ENCODE data around the gene PTCHD1.

PTCHD1 gene

GRCh38 chrX:23374291-23374690 lies 39.6 kb downstream of the PTCHD1 start:
- FAIRE-seq (no peak), DNase-seq (ENCODE audit: insufficient read length, low spot score) (no peak)
- TF ChIP-seq POU2F2 (IDR thresholded peaks at IDR 0.05; ENCODE audit: low read depth, low read length) (no peak), PAX5 (IDR thresholded peaks at IDR 0.05; ENCODE audit: insufficient read depth, low read length, severe bottlenecking) (no peak), SPI1 (IDR thresholded peaks at IDR 0.05; ENCODE audit: low read depth, low read length) (no peak), POLR2AphosphoS5 (IDR thresholded peaks at IDR 0.05; ENCODE audit: low read depth, low read length) (no peak), TAF1 (IDR thresholded peaks at IDR 0.05; ENCODE audit: low read depth, low read length) (no peak), POLR2A (IDR thresholded peaks at IDR 0.05; ENCODE audit: low read depth, low read length) (no peak)

GRCh38 chrX:23376581-23376980 lies 41.9 kb downstream of the PTCHD1 start:
- FAIRE-seq (no peak), DNase-seq (ENCODE audit: insufficient read length, low spot score) (no peak)

DNA sequence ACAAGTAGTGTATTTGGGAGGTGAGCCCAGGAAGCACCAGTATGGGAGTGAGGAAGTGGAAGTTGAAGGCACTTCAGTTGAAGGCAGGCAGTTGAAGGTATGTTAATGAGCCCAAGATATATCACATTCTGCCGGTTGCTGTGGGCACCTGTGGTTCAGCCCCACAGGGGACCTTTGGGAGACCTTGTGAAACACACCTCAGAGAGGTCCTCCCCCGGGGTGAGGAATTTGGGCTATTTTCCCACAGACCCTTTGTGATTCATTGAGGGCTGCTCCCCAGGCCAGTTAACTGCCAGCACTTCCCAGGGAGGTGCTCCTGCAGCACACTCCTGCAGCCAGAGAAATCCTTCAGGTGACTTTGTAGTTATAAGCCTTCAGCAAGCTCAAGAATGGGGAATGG lies 45.9 kb downstream of the PTCHD1 start:
- DNase-seq (ENCODE audit: insufficient read length, low spot score) (no peak), FAIRE-seq (no peak)
- TF ChIP-seq POLR2AphosphoS5 (IDR thresholded peaks at IDR 0.05; ENCODE audit: low read depth, low read length): no peak
- no peak for TF ChIP-seq POU2F2 (IDR thresholded peaks at IDR 0.05; ENCODE audit: low read depth, low read length)
- no peak for TF ChIP-seq TAF1 (IDR thresholded peaks at IDR 0.05; ENCODE audit: low read depth, low read length)
- TF ChIP-seq PAX5 (IDR thresholded peaks at IDR 0.05; ENCODE audit: insufficient read depth, low read length, severe bottlenecking): no peak
- no peak for TF ChIP-seq SPI1 (IDR thresholded peaks at IDR 0.05; ENCODE audit: low read depth, low read length)
- TF ChIP-seq POLR2A (IDR thresholded peaks at IDR 0.05; ENCODE audit: low read depth, low read length): no peak

More at GRCh38 chrX:23376581-23376980, 41.9 kb downstream of the PTCHD1 start:
- TF ChIP-seq POLR2AphosphoS5 (IDR thresholded peaks at IDR 0.05; ENCODE audit: low read depth, low read length): no peak
- no peak for TF ChIP-seq POLR2A (IDR thresholded peaks at IDR 0.05; ENCODE audit: low read depth, low read length)
- TF ChIP-seq TAF1 (IDR thresholded peaks at IDR 0.05; ENCODE audit: low read depth, low read length): no peak
- no peak for TF ChIP-seq POU2F2 (IDR thresholded peaks at IDR 0.05; ENCODE audit: low read depth, low read length)
- no peak for TF ChIP-seq SPI1 (IDR thresholded peaks at IDR 0.05; ENCODE audit: low read depth, low read length)
- TF ChIP-seq PAX5 (IDR thresholded peaks at IDR 0.05; ENCODE audit: insufficient read depth, low read length, severe bottlenecking): no peak

DNA sequence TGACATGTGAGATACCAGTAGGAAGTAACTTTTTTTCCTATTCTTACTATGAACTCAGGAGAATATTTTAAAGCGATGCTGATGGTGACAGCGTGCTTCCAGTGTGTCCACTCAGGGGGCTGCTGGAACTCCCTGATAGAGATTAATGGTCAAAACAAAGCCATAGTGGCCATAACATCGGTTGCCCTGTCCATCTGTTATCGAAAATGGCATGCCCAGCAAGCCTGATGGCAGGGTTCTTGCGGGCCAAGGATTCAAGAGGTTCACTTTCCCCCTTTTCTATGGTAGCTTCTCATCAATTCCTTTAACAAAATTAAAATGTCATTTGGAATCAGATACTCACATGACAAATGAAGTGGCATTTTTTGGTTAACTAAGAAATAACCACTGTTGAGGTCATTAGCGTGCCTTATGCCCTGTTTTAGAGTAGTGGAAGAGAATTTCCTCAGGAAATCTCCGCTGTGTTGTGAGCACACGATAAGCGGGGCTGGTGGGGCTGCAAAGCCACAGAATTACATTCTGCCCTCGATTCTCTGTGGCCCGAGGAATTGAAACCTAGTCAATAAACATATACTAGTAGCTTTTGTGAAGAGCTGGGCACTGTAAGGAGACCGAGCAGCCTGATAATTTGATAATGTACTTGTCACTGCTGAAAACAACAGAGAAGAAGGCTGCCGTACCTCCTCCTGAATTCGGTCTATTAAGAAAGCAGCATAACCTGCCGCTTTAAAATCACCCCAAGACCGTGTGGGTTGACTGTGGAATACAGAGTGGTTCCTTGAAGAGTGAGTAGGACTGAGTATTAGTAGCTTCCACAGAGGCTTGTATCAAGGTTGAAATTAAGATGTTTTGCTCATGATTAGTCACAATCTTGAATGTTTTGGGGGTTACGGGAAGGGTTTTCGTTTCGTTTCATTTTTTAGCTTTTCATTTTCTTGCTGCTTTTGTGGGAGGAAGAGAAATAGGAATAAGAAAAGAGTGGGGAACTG lies 46.7 kb downstream of the PTCHD1 start:
- TF ChIP-seq POU2F2 (IDR thresholded peaks at IDR 0.05; ENCODE audit: low read depth, low read length): no peak
- DNase-seq (ENCODE audit: insufficient read length, low spot score) (no peak), FAIRE-seq (no peak)

- DNase-seq (ENCODE audit: insufficient read length, low spot score) (no peak), FAIRE-seq (no peak)
- TF ChIP-seq SPI1 (IDR thresholded peaks at IDR 0.05; ENCODE audit: low read depth, low read length) (no peak), POU2F2 (IDR thresholded peaks at IDR 0.05; ENCODE audit: low read depth, low read length) (no peak), TAF1 (IDR thresholded peaks at IDR 0.05; ENCODE audit: low read depth, low read length) (no peak), PAX5 (IDR thresholded peaks at IDR 0.05; ENCODE audit: insufficient read depth, low read length, severe bottlenecking) (no peak), POLR2AphosphoS5 (IDR thresholded peaks at IDR 0.05; ENCODE audit: low read depth, low read length) (no peak), POLR2A (IDR thresholded peaks at IDR 0.05; ENCODE audit: low read depth, low read length) (no peak)
These were observed 47.9 kb downstream of the PTCHD1 start for GRCh38 chrX:23382572-23382971.

- no peak for DNase-seq (ENCODE audit: insufficient read length, low spot score)
- TF ChIP-seq POLR2A (IDR thresholded peaks at IDR 0.05; ENCODE audit: low read depth, low read length) (no peak), SPI1 (IDR thresholded peaks at IDR 0.05; ENCODE audit: low read depth, low read length) (no peak), POU2F2 (IDR thresholded peaks at IDR 0.05; ENCODE audit: low read depth, low read length) (no peak), TAF1 (IDR thresholded peaks at IDR 0.05; ENCODE audit: low read depth, low read length) (no peak), PAX5 (IDR thresholded peaks at IDR 0.05; ENCODE audit: insufficient read depth, low read length, severe bottlenecking) (no peak), POLR2AphosphoS5 (IDR thresholded peaks at IDR 0.05; ENCODE audit: low read depth, low read length) (no peak)
- FAIRE-seq: no peak
These were observed 48.8 kb downstream of the PTCHD1 start for GRCh38 chrX:23383411-23383810.

- FAIRE-seq: no peak
- TF ChIP-seq POLR2AphosphoS5 (IDR thresholded peaks at IDR 0.05; ENCODE audit: low read depth, low read length) (no peak), POLR2A (IDR thresholded peaks at IDR 0.05; ENCODE audit: low read depth, low read length) (no peak), POU2F2 (IDR thresholded peaks at IDR 0.05; ENCODE audit: low read depth, low read length) (no peak), PAX5 (IDR thresholded peaks at IDR 0.05; ENCODE audit: insufficient read depth, low read length, severe bottlenecking) (no peak), TAF1 (IDR thresholded peaks at IDR 0.05; ENCODE audit: low read depth, low read length) (no peak), SPI1 (IDR thresholded peaks at IDR 0.05; ENCODE audit: low read depth, low read length) (no peak)
- DNase-seq (ENCODE audit: insufficient read length, low spot score): no peak
These were observed 50.6 kb downstream of the PTCHD1 start for GRCh38 chrX:23385242-23385641.

GRCh38 chrX:23386260-23386659 lies 51.6 kb downstream of the PTCHD1 start:
- TF ChIP-seq POLR2A (IDR thresholded peaks at IDR 0.05; ENCODE audit: low read depth, low read length) (no peak), TAF1 (IDR thresholded peaks at IDR 0.05; ENCODE audit: low read depth, low read length) (no peak), PAX5 (IDR thresholded peaks at IDR 0.05; ENCODE audit: insufficient read depth, low read length, severe bottlenecking) (no peak), POU2F2 (IDR thresholded peaks at IDR 0.05; ENCODE audit: low read depth, low read length) (no peak), POLR2AphosphoS5 (IDR thresholded peaks at IDR 0.05; ENCODE audit: low read depth, low read length) (no peak), SPI1 (IDR thresholded peaks at IDR 0.05; ENCODE audit: low read depth, low read length) (no peak)
- FAIRE-seq: no peak

DNA sequence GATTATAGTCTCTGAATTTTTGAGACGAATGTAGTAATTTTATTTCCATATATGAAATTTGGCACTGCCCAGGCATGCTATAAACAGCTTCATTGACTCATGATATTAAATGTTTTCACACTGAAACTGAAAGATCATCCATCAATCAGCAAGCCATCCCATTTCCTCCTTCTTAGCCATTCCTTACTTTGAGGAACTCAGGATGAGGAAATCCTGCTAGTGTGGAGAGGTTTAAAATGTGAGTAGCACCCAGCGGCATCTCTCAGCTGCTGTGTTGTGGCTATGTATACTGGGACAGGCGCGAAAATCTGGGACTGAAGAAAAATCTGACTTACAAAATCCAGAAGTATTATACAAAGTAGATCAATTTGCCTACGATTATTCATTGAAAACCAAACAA lies 52.1 kb downstream of the PTCHD1 start:
- no peak for FAIRE-seq
- DNase-seq (ENCODE audit: insufficient read length, low spot score): no peak
- no peak for TF ChIP-seq PAX5 (IDR thresholded peaks at IDR 0.05; ENCODE audit: insufficient read depth, low read length, severe bottlenecking)
- TF ChIP-seq SPI1 (IDR thresholded peaks at IDR 0.05; ENCODE audit: low read depth, low read length): no peak
- no peak for TF ChIP-seq TAF1 (IDR thresholded peaks at IDR 0.05; ENCODE audit: low read depth, low read length)
- TF ChIP-seq POLR2A (IDR thresholded peaks at IDR 0.05; ENCODE audit: low read depth, low read length): no peak
- no peak for TF ChIP-seq POU2F2 (IDR thresholded peaks at IDR 0.05; ENCODE audit: low read depth, low read length)
- TF ChIP-seq POLR2AphosphoS5 (IDR thresholded peaks at IDR 0.05; ENCODE audit: low read depth, low read length): no peak

More at GRCh38 chrX:23386260-23386659, 51.6 kb downstream of the PTCHD1 start:
- no peak for DNase-seq (ENCODE audit: insufficient read length, low spot score)
